ENCODE results near the gene P2RY12.

Gene P2RY12

GRCh38 chr3:151387842-151388241 lies 3.3 kb upstream of the P2RY12 start:
- Histone ChIP-seq H2AFZ (ENCODE audit: low read depth) (no peak overlapping the region), H3K4me2 (no peak overlapping the region), H3K27me3 (ENCODE audit: insufficient read depth, low read depth) (no peaks in the 10 kb centered on the region), H4K20me1 (ENCODE audit: insufficient read depth) (no peaks in the 10 kb centered on the region), H3K79me2 (ENCODE audit: insufficient read depth, low read depth) (no peaks in the 10 kb centered on the region), H3K27ac (no peak overlapping the region), H3K4me1 (ENCODE audit: low read depth, poor library complexity, severe bottlenecking) (no peaks in the 10 kb centered on the region), H3K4me3 (IDR thresholded peaks at IDR 0.05; ENCODE audit: insufficient read depth, low read depth, low read length) (no peak overlapping the region), H3K9ac (no peak overlapping the region), H3K36me3 (ENCODE audit: insufficient read depth) (no peaks in the 10 kb centered on the region)
- TF ChIP-seq CTCF (conservative IDR thresholded peaks at IDR 0.05; ENCODE audit: low read depth, low read length): no peak

GRCh38 chr3:151387432-151387831 lies 2.9 kb upstream of the P2RY12 start:
- Histone ChIP-seq H3K36me3 (ENCODE audit: insufficient read depth) (no peaks in the 10 kb centered on the region), H3K27ac (no peak overlapping the region), H3K4me3 (IDR thresholded peaks at IDR 0.05; ENCODE audit: insufficient read depth, low read depth, low read length) (no peak overlapping the region), H4K20me1 (ENCODE audit: insufficient read depth) (no peaks in the 10 kb centered on the region), H3K4me2 (no peak overlapping the region), H3K9ac (no peak overlapping the region), H3K27me3 (ENCODE audit: insufficient read depth, low read depth) (no peaks in the 10 kb centered on the region), H3K4me1 (ENCODE audit: low read depth, poor library complexity, severe bottlenecking) (no peaks in the 10 kb centered on the region), H3K79me2 (ENCODE audit: insufficient read depth, low read depth) (no peaks in the 10 kb centered on the region), H2AFZ (ENCODE audit: low read depth) (no peak overlapping the region)
- no peak for TF ChIP-seq CTCF (conservative IDR thresholded peaks at IDR 0.05; ENCODE audit: low read depth, low read length)

GRCh38 chr3:151386056-151386455 lies 1.5 kb upstream of the P2RY12 start:
- Histone ChIP-seq H3K27ac (no peak overlapping the region), H3K4me1 (ENCODE audit: low read depth, poor library complexity, severe bottlenecking) (no peaks in the 10 kb centered on the region), H3K36me3 (ENCODE audit: insufficient read depth) (no peaks in the 10 kb centered on the region), H2AFZ (ENCODE audit: low read depth) (no peak overlapping the region), H3K27me3 (ENCODE audit: insufficient read depth, low read depth) (no peaks in the 10 kb centered on the region), H3K4me3 (IDR thresholded peaks at IDR 0.05; ENCODE audit: insufficient read depth, low read depth, low read length) (no peak overlapping the region), H3K9ac (no peak overlapping the region), H3K4me2 (no peak overlapping the region), H3K79me2 (ENCODE audit: insufficient read depth, low read depth) (no peaks in the 10 kb centered on the region), H4K20me1 (ENCODE audit: insufficient read depth) (no peaks in the 10 kb centered on the region)
- TF ChIP-seq CTCF (conservative IDR thresholded peaks at IDR 0.05; ENCODE audit: low read depth, low read length): no peak

- H4K20me1 ChIP-seq (ENCODE audit: insufficient read depth): no peaks in the 10 kb centered on the region
- H3K27me3 ChIP-seq (ENCODE audit: insufficient read depth, low read depth): no peaks in the 10 kb centered on the region
- H3K79me2 ChIP-seq (ENCODE audit: insufficient read depth, low read depth): no peaks in the 10 kb centered on the region
- no peak overlapping the region; the same call in 1 of the 2 replicates for H3K9ac ChIP-seq
- no peak overlapping the region for H3K27ac ChIP-seq
- no peaks in the 10 kb centered on the region for H3K36me3 ChIP-seq (ENCODE audit: insufficient read depth)
- H2AFZ ChIP-seq (ENCODE audit: low read depth): no peak overlapping the region
- no peak overlapping the region for H3K4me2 ChIP-seq
- H3K4me1 ChIP-seq (ENCODE audit: low read depth, poor library complexity, severe bottlenecking): no peaks in the 10 kb centered on the region
- TF ChIP-seq CTCF (conservative IDR thresholded peaks at IDR 0.05; ENCODE audit: low read depth, low read length): no peak
- H3K4me3 ChIP-seq (IDR thresholded peaks at IDR 0.05; ENCODE audit: insufficient read depth, low read depth, low read length): no peak overlapping the region
Measured at GRCh38 chr3:151383956-151384355, 597 bp downstream of the P2RY12 start.

All from KMS-11 (cell line).